Measurements from ENCODE around the gene SIVA1. TPM values are rescaled to one million over a fixed set of nuclear protein-coding genes. Genes with fewer than 3 reads are reported as not detected.

SIVA1 gene
- polyA plus RNA-seq, 3 donors: 72.9 to 103 (median 90.8) TPM

DNA sequence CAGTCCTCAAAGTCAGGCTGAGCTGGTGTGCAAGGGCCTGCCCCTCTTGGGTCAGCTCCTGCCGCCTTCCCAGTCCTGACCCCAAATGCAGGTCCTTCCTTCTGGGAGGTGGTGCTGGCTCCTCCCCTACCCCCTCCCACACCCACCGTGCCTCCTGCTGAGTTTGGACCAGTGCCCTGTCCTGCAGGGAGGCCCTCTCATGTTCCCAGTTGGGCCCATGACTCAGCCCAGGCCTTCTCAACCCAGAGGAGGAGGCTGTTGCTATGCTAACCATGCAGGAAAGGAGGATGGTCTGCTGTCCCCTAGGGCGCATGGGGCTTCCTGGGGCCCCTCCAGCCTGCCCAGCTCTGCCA lies 52.4 kb downstream of the SIVA1 start:
- no peak for DNase-seq

- no peak for DNase-seq
Observed at GRCh38 chr14:104805941-104806624, 53.1 kb downstream of the SIVA1 start.

DNA sequence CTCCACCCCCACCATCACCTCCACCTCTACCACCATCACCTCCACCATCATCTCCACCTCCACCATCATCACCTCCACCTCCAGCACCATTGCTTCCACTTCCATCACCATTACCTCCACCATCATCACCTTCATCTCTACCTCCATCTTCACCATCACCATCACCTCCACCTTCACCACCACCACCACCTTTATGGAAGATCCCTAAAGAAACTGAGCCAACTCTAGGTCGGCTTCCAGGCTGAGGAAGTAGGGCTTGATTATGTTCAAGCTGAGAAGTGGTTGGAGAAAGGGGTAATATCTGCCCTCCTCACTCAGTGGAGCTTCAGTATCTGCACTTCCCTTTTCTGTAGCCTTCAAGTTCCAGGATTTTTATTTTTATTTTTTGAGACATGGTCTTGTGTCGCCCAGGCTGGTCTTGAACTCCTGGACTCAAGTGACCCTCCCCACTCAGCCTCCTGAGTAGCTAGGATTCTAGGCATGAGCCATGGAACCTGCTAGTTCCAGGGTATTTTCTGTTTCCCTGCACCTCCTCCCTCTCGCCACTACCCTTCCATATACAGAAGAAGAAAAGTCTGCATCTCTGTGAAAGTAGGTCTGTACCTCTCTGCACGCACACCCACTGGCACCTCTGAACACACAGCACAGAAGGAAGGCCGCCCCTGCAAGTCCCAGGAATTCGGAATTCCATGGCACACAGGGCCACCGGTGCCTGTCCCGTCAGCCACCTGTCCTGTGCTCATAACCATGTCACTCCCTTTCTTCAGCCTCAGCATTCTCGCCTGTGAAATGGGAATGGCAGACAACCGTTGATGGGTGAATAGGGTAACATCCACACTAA lies 53.9 kb downstream of the SIVA1 start:
- no peak for DNase-seq

DNA sequence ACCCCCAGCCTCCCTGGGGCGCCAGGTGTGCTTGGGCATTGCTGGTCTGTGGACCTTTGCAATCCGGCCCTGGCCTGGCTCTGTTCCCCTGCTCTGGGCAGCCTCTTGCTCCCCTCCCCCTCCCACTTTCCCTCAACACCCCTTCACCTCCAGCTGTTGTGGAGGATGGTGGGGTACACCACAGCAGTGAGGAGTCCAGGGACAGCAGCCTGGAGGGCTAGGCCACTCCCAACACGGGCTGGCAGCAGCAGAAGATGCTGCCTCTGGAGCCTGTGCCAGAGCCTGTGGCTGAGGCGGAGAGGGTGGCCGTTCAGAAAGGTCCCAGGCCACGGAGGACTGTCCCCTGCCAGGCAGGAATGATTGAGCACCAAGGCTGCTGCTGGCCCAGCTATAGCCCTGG lies 55.5 kb downstream of the SIVA1 start:
- no peak for DNase-seq

Other genes starting within 250 kb of the SIVA1 start
- under 1 TPM in 1 of 3 donors, not detected in 2; 0.28 TPM for gene C14orf180, start 173.4 kb upstream of the SIVA1 start, polyA plus RNA-seq (ENCODE audit: insufficient read length in 3 of 3)
- gene TMEM179, start 148.4 kb upstream of the SIVA1 start, polyA plus RNA-seq (ENCODE audit: insufficient read length in 3 of 3): 1 to 10 TPM; 1.1 to 2.0 (median 1.3) TPM
- gene INF2, start 63.5 kb upstream of the SIVA1 start, polyA plus RNA-seq (ENCODE audit: insufficient read length in 3 of 3): 10 to 100 TPM; 54.0 to 60.1 (median 54.7) TPM
- gene ADSS1, start 28.9 kb upstream of the SIVA1 start, polyA plus RNA-seq (ENCODE audit: insufficient read length in 3 of 3): 10 to 100 TPM; 14.7 to 18.6 (median 16.3) TPM
- 100 to 1,000 TPM; 119 to 153 (median 125) TPM for gene AKT1, start 42.6 kb downstream of the SIVA1 start, polyA plus RNA-seq (ENCODE audit: insufficient read length in 3 of 3)
- 1 to 10 TPM; 4.7 to 5.4 (median 5.1) TPM for gene ZBTB42, start 48.0 kb downstream of the SIVA1 start, polyA plus RNA-seq (ENCODE audit: insufficient read length in 3 of 3)
- gene CEP170B, start 112.1 kb downstream of the SIVA1 start, polyA plus RNA-seq (ENCODE audit: insufficient read length in 3 of 3): 10 to 100 TPM; 15.2 to 19.7 (median 16.4) TPM
- gene PLD4, start 171.7 kb downstream of the SIVA1 start, polyA plus RNA-seq (ENCODE audit: insufficient read length in 3 of 3): 1 to 10 TPM; 2.8 to 4.7 (median 4.1) TPM
- gene AHNAK2, start 225.2 kb downstream of the SIVA1 start, polyA plus RNA-seq (ENCODE audit: insufficient read length in 3 of 3): 1 to 10 TPM; 1.8 to 2.6 (median 2.2) TPM
- 10 to 100 TPM; 19.6 to 28.3 (median 27.0) TPM for gene CLBA1, start 232.6 kb downstream of the SIVA1 start, polyA plus RNA-seq (ENCODE audit: insufficient read length in 3 of 3)